Ishikawa (cell line): ENCODE data around the gene HOXC6.

ENCODE experiments used
- CEBPB ChIP-seq: IDR thresholded peaks from 2 replicates; pipeline ENCODE4 v1.6.1; 2012
- CREB1 ChIP-seq: IDR thresholded peaks from 2 replicates; pipeline ENCODE4 v1.6.1; 2012; ENCODE audit warnings: low read depth
- EGR1 ChIP-seq: IDR thresholded peaks from 2 replicates; pipeline ENCODE4 v1.6.1; 2012
- EP300 ChIP-seq: IDR thresholded peaks from 2 replicates; pipeline ENCODE4 v1.6.1; 2012; ENCODE audit warnings: borderline replicate concordance
- FOXM1 ChIP-seq: IDR thresholded peaks from 2 replicates; pipeline ENCODE4 v1.6.1; 2012; ENCODE audit warnings: low read depth, borderline replicate concordance
- NFIC ChIP-seq: IDR thresholded peaks from 2 replicates; pipeline ENCODE4 v1.6.1; 2012
- RAD21 ChIP-seq: IDR thresholded peaks from 2 replicates; pipeline ENCODE4 v1.6.1; 2012; ENCODE audit warnings: low read depth
- TAF1 ChIP-seq: IDR thresholded peaks from 2 replicates; pipeline ENCODE4 v1.6.1; 2012; ENCODE audit warnings: low read depth, mild to moderate bottlenecking
- TCF12 ChIP-seq: IDR thresholded peaks from 2 replicates; pipeline ENCODE4 v1.6.1; 2012; ENCODE audit warnings: low read depth
- ZBTB7A ChIP-seq: IDR thresholded peaks from 2 replicates; pipeline ENCODE4 v1.6.1; 2012; ENCODE audit warnings: low read depth
- TF ChIP-seq, protein P1 (sequence below): IDR thresholded peaks from 2 replicates; pipeline ENCODE4 v1.6.1; 2012; ENCODE audit warnings: low read depth, mild to moderate bottlenecking
- TF ChIP-seq, protein P2 (sequence below): IDR thresholded peaks from 2 replicates; pipeline ENCODE4 v1.6.1; 2012

DNA sequence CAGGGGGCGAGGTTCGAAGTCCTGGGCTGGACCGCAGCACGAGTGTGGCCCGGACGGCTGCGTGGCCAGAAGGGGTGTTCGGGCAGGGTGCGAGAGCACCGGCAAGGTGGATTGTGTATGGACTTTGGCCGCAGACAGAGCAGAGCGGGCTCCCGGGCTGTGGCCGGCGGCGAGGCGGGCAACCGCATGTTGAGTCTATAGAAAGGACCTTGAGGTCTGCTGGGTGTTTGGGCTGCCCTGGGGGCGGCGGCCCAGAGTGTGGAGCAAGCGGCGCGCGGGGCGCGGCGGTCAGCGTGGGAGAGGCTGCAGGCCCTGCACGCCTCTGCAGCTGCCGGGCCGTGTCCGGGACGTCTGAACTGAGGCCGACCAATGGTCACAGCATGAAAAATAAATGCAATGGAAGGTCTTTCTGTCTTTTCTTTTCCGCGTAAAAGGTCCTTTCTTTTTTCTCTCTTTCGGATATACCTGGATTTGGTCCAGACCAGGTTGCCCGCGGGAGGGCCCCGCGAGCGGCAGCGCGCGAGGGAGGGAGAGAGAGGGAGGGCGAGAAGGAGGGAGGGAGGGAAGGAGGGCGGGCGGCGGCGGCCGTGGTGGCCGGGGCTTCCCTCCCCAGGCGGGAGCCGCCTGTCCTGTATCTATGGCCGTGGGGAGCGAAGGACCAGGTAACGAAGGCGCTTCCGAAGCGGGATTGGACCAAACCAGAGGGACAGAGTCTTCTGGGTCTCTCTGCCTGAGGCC is 33.8 kb upstream of the HOXC6 start:
- TF ChIP-seq, protein P1, sequence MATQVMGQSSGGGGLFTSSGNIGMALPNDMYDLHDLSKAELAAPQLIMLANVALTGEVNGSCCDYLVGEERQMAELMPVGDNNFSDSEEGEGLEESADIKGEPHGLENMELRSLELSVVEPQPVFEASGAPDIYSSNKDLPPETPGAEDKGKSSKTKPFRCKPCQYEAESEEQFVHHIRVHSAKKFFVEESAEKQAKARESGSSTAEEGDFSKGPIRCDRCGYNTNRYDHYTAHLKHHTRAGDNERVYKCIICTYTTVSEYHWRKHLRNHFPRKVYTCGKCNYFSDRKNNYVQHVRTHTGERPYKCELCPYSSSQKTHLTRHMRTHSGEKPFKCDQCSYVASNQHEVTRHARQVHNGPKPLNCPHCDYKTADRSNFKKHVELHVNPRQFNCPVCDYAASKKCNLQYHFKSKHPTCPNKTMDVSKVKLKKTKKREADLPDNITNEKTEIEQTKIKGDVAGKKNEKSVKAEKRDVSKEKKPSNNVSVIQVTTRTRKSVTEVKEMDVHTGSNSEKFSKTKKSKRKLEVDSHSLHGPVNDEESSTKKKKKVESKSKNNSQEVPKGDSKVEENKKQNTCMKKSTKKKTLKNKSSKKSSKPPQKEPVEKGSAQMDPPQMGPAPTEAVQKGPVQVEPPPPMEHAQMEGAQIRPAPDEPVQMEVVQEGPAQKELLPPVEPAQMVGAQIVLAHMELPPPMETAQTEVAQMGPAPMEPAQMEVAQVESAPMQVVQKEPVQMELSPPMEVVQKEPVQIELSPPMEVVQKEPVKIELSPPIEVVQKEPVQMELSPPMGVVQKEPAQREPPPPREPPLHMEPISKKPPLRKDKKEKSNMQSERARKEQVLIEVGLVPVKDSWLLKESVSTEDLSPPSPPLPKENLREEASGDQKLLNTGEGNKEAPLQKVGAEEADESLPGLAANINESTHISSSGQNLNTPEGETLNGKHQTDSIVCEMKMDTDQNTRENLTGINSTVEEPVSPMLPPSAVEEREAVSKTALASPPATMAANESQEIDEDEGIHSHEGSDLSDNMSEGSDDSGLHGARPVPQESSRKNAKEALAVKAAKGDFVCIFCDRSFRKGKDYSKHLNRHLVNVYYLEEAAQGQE = no peak
- TF ChIP-seq CEBPB = no peak
- TF ChIP-seq EP300 = no peak
- TF ChIP-seq EGR1 = no peak
- TF ChIP-seq, protein P2, sequence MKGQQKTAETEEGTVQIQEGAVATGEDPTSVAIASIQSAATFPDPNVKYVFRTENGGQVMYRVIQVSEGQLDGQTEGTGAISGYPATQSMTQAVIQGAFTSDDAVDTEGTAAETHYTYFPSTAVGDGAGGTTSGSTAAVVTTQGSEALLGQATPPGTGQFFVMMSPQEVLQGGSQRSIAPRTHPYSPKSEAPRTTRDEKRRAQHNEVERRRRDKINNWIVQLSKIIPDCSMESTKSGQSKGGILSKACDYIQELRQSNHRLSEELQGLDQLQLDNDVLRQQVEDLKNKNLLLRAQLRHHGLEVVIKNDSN = no peak
- TF ChIP-seq RAD21 = no peak
- TF ChIP-seq TAF1 = no peak
- no peak for TF ChIP-seq TCF12
- TF ChIP-seq ZBTB7A = no peak
- no peak for TF ChIP-seq FOXM1
- no peak for TF ChIP-seq CREB1
- TF ChIP-seq NFIC = no peak
